Inferior parietal cortex (tissue), 1 donor: ENCODE measurements around the gene HIBCH.
"Not testable (repeated sequence)": the region's sequence is repeated elsewhere in the genome, so short reads cannot be mapped to it uniquely, and the experiment has no call there.

Experiments
- DNase-seq: peaks from one replicate; pipeline ENCODE4 v3.0.0-alpha.2; 2016; ENCODE audit errors: extremely low spot score

Gene HIBCH

DNA sequence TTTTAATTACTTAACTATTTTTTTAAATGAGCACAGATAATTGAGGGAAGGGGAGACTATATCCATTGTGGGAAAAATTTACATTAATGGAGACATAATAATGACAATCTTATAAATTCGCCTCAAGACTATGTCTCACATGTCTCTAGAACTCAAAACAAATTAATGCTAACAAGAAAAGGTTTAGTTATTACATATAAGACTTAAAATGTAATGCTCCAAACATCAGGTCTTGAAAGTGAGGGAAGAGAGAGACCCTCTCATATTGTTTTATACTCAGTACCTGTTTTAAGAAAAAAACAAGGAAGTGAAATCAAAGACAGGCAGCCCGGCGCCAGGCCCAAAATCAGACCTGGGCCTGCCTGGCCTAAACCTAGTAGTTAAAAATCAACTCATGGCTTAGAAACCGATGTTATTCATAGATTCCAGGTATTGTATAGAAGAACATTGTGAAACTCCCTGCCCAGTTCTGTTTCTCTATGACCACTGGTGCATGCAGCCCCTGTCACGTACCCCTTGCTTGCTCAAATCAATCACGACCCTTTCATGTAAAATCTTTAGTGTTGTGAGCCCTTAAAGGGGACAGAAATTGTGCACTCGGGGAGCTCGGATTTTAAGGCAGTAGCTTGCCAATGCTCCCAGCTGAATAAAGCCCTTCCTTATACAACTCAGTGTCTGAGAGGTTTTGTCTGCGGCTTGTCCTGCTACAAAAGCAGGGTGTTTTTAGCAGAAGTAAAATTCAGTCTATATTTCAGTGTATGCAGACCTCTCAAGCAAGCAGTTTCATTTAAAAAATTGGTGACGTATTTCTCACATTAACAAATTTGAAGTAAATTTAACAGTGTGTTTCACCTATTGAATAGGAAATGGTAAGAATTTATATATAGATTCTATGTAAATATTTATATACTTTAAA lies 161.8 kb downstream of the HIBCH start:
- not testable (repeated sequence) for DNase-seq

DNA sequence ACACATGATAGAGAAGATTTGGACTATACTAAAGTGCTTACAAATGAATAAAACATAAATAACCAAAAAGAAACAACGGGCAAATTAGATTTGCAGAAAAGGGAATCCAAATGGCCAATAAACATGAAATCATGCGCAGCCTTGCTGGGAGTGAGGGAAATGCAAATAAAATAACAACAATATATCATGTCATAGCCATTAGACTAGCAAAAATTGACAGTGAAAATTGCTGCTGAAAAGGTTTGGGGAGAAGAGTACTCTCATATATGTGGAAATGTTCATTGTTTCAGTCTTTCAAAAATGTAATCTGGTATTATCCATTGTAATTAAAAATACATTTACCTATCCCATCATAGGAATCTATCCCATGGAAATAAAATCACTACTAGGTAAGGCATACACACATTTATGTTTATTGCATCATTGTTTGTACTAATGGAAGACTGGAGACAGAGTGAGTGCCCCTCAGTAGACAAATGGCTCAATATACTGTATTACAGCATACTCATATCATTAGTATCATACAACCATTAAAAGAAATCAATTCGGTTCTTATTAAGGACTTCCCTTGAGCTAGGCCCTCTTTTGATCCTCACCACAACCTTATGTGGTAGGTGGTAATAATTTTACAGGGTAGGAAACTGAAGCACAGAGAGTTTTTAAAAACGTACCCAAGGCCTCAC lies 163.0 kb downstream of the HIBCH start:
- no peak for DNase-seq
